NB4 (cell line): ENCODE measurements around the gene RNU6-7.

ENCODE experiments used
- CTCF ChIP-seq: IDR thresholded peaks from one replicate; pipeline ENCODE4 v1.5.1; 2012; ENCODE audit warnings: low read depth, low read length
- POLR2A ChIP-seq: IDR thresholded peaks from 2 replicates; pipeline ENCODE4 v1.6.1; 2011; ENCODE audit warnings: mild to moderate bottlenecking; ENCODE audit not compliant: insufficient read length; ENCODE audit errors: extremely low read depth

- no peak for TF ChIP-seq CTCF
- TF ChIP-seq POLR2A, result no peak
Measured at GRCh38 chr14:32233260-32233659, 31.4 kb downstream of the RNU6-7 start.
